ENCODE data around the gene RBM33. TPM values are rescaled to one million over a fixed set of nuclear protein-coding genes. Genes with fewer than 3 reads are reported as not detected.

RBM33 gene
- polyA plus RNA-seq, 3 donors: 15.0 to 27.7 (median 22.2) TPM

- intact Hi-C loops (cut with micrococcal nuclease): loop anchor here (10.0 kb wide), 4 partner anchors 677 to 1457 kb away; no protein-coding TSS in a partner anchor
- H3K4me2 ChIP-seq (replicated peaks; ENCODE audit: extremely low read depth, low read length, poor library complexity, severe bottlenecking): no peak overlapping the region
- H3K4me3 Mint-ChIP-seq: peak overlapping the region in 1 of 2 donors; percentile 17
- peaks cover 0 to 13% (median 0%) of the 10 kb centered on the region in 7 donors for H3K9me3 Mint-ChIP-seq
- no peaks in the 10 kb centered on the region for H3K9me3 ChIP-seq (replicated peaks in 1 of 2; ENCODE audit: control insufficient read depth in 1 of 2, insufficient read depth in 1 of 2, low read length in 2 of 2)
- no peak for DNase-seq
- H3K27ac Mint-ChIP-seq: no peak overlapping the region
- H3K79me2 ChIP-seq (ENCODE audit: insufficient read depth, low read length): no peaks in the 10 kb centered on the region
- H3K27ac ChIP-seq (ENCODE audit: low read depth in 1 of 2, low read length in 2 of 2): no peak overlapping the region
- no peak overlapping the region for H3K4me3 ChIP-seq (replicated peaks in 1 of 3; ENCODE audit: low read depth in 2 of 3, low read length in 3 of 3)
- H3K36me3 ChIP-seq (replicated peaks in 1 of 2; ENCODE audit: control insufficient read depth in 1 of 2, insufficient read depth in 2 of 2, low read length in 2 of 2): no peaks in the 10 kb centered on the region
- WGBS (ENCODE audit: insufficient coverage): 82% methylated on average over 27 of the region's 38 CpGs
- peaks cover 43 to 65% (median 49%) of the 10 kb centered on the region in 3 donors for H3K27me3 Mint-ChIP-seq (ENCODE audit: low read depth in 3 of 3)
- TF ChIP-seq, protein P1, sequence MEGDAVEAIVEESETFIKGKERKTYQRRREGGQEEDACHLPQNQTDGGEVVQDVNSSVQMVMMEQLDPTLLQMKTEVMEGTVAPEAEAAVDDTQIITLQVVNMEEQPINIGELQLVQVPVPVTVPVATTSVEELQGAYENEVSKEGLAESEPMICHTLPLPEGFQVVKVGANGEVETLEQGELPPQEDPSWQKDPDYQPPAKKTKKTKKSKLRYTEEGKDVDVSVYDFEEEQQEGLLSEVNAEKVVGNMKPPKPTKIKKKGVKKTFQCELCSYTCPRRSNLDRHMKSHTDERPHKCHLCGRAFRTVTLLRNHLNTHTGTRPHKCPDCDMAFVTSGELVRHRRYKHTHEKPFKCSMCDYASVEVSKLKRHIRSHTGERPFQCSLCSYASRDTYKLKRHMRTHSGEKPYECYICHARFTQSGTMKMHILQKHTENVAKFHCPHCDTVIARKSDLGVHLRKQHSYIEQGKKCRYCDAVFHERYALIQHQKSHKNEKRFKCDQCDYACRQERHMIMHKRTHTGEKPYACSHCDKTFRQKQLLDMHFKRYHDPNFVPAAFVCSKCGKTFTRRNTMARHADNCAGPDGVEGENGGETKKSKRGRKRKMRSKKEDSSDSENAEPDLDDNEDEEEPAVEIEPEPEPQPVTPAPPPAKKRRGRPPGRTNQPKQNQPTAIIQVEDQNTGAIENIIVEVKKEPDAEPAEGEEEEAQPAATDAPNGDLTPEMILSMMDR (IDR thresholded peaks at IDR 0.05): peak; percentile 26
- H3K36me3 Mint-ChIP-seq: peaks cover 0 to 2% of the 10 kb centered on the region in 2 donors
- peaks cover 10 to 12% of the 10 kb centered on the region in 2 donors for H3K4me1 ChIP-seq (ENCODE audit: control insufficient read depth in 1 of 2, insufficient read depth in 2 of 2, low read length in 2 of 2)
- no peaks in the 10 kb centered on the region for H4K20me1 ChIP-seq (ENCODE audit: insufficient read depth, low read length)
- no peak overlapping the region for H3K9ac ChIP-seq (ENCODE audit: insufficient read depth, low read length, poor library complexity, severe bottlenecking)
- peaks cover 11% of the 10 kb centered on the region for H3K4me1 Mint-ChIP-seq
- H2AFZ ChIP-seq (ENCODE audit: insufficient read depth, low read depth, low read length, poor library complexity, severe bottlenecking): no peak overlapping the region
- H3K27me3 ChIP-seq (ENCODE audit: control insufficient read depth in 2 of 2, insufficient read depth in 2 of 2, low read length in 2 of 2): peaks cover 22 to 57% of the 10 kb centered on the region in 2 donors
These were observed 153.1 kb downstream of the RBM33 start for GRCh38 chr7:155797262-155798250.

DNA sequence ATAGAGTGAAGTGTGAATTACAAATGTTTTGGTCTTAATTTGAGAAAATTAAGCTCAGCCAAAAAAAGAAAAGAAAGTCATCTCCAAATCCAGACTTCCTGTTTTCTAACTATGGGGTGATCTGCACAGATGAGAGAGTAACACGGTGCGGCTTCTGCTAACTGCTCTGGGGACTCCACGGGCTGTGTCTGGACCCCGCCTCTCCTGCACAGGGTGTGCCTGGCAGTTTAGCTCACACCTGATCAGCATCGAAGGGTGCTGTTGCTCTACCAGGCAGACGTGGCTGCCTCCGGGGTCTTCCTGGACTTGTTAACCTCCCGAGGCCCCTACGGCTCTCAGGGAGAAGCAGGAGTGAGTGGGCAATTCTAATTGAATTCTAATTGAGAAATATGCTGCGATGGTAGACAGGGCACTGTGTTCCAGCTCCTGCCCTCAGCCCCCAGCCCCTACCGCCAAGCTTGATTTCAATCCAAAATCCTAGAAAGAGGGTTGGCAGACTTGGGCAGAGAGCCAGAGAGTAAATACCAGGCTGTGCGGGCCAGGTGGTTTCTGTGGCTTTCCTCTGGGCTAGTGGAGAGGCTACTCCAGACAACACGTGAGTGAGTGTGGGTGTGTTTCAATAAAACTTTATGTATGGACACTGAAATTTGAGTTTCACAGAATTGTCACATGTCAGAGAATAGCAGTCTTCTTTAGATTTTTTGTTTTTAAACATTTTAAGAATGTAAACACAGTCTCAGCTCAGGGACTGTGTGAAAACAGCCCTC is 154.4 kb downstream of the RBM33 start:
- intact Hi-C loops (cut with micrococcal nuclease): loop anchor here (10.0 kb wide), 4 partner anchors 676 to 1456 kb away; no protein-coding TSS in a partner anchor
- no peaks in the 10 kb centered on the region for H4K20me1 ChIP-seq (ENCODE audit: insufficient read depth, low read length)
- H3K4me3 ChIP-seq (replicated peaks in 1 of 3; ENCODE audit: low read depth in 2 of 3, low read length in 3 of 3): no peak overlapping the region
- Mint-ChIP-seq H3K27me3 (ENCODE audit: low read depth in 3 of 3) (peaks cover 50 to 76% (median 58%) of the 10 kb centered on the region in 3 donors), H3K9me3 (peaks cover 0 to 13% (median 6%) of the 10 kb centered on the region in 7 donors), H3K36me3 (peaks cover 0 to 2% of the 10 kb centered on the region in 2 donors), H3K27ac (no peak overlapping the region), H3K4me1 (peaks cover 16% of the 10 kb centered on the region), H3K4me3 (peak overlapping the region; percentile 24 to 75)
- H3K9me3 ChIP-seq (replicated peaks in 1 of 2; ENCODE audit: control insufficient read depth in 1 of 2, insufficient read depth in 1 of 2, low read length in 2 of 2): no peaks in the 10 kb centered on the region
- TF ChIP-seq, protein P1 (IDR thresholded peaks at IDR 0.05): no peak
- DNase-seq: peak in 2 of 3 donors; percentile 5 to 14
- no peak overlapping the region for H3K27ac ChIP-seq (ENCODE audit: low read depth in 1 of 2, low read length in 2 of 2)
- H2AFZ ChIP-seq (ENCODE audit: insufficient read depth, low read depth, low read length, poor library complexity, severe bottlenecking): peak overlapping the region; percentile 14
- peaks cover 18 to 21% of the 10 kb centered on the region in 2 donors for H3K4me1 ChIP-seq (ENCODE audit: control insufficient read depth in 1 of 2, insufficient read depth in 2 of 2, low read length in 2 of 2)
- no peaks in the 10 kb centered on the region for H3K36me3 ChIP-seq (replicated peaks in 1 of 2; ENCODE audit: control insufficient read depth in 1 of 2, insufficient read depth in 2 of 2, low read length in 2 of 2)
- no peak overlapping the region for H3K9ac ChIP-seq (ENCODE audit: insufficient read depth, low read length, poor library complexity, severe bottlenecking)
- H3K4me2 ChIP-seq (replicated peaks; ENCODE audit: extremely low read depth, low read length, poor library complexity, severe bottlenecking): no peak overlapping the region
- no peaks in the 10 kb centered on the region for H3K79me2 ChIP-seq (ENCODE audit: insufficient read depth, low read length)
- peaks cover 22 to 64% of the 10 kb centered on the region in 2 donors for H3K27me3 ChIP-seq (ENCODE audit: control insufficient read depth in 2 of 2, insufficient read depth in 2 of 2, low read length in 2 of 2)
- WGBS (ENCODE audit: insufficient coverage): 2% methylated on average over 10 of the region's 13 CpGs
